ENCODE results near the gene ATP10B.

GRCh38 chr5:160523502-160524163, 328.4 kb downstream of the ATP10B start:
- TF ChIP-seq CTCF (IDR thresholded peaks at IDR 0.05) (no peak), POLR2A (IDR thresholded peaks at IDR 0.05) (no peak)
